NCI-H1694 (cell line): Measurements from ENCODE around the gene EEIG1.

Source experiments
- DNase-seq: peaks from one replicate; lab custom pipeline; 2025; lab: John Stamatoyannopoulos, UW

EEIG1 gene

DNA sequence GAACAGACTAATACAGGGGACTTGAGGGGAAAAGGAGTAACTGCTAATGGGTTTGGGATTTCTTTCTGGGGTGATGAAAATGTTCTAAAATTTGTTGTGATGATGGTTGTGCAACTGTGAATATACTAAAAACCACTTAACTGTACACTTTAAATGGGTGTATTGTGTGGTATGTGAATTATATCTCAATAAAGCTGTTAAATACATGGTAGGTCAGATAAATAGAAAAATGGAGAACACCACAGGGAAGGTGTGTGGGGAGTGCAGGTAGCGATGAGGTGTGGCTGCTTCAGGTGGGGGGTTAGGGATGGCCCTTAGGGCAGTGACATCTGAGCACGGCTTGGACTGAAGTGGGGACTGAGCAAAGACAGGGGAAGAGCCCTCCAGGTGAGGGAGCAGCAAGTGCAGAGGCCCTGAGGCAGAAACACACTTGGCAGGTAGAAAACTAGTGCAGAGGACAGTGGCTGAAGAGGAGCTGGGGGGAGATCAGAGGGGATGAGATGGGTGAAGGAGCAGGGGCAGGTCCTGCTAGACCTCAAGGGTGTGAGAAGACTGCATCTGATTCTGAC, 20.9 kb downstream of the EEIG1 start:
- no peak for DNase-seq

DNA sequence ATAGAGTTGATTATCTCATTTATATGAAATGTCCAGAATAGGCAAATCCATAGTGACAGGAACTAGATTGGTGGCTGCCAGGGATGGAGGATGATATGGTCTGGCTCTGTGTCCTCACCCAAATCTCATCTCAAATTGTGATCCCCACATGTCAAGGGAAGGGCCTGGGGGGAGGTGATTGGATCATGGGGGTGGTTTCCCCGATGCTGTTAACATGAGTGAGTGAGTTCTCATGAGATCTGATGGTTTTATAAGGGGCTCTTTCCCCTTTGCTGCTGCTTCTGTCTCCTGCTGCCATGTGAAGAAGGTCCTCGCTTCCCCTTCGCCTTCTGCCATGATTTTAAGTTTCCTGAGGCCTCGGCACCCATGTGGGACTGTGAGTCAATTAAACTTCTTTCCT, 21.4 kb downstream of the EEIG1 start:
- DNase-seq = no peak

DNA sequence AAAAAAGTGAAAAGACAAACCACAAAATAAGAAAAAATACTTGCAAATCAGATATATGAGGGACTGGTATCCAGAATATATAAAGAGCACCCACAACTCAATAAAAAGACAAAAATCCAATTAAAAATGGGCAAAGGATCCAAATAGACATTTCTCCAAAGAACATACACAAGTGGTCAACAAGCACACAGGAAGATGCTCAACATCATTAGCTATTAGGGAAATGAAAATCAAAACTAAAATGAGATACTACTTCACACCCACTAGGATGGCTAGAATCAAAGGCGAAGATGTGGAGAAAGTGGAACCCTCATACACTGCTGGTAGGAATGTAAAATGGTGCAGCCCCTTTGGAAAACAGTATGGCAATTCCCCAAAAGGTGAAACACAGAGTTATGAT, 22.1 kb downstream of the EEIG1 start:
- no peak for DNase-seq

DNA sequence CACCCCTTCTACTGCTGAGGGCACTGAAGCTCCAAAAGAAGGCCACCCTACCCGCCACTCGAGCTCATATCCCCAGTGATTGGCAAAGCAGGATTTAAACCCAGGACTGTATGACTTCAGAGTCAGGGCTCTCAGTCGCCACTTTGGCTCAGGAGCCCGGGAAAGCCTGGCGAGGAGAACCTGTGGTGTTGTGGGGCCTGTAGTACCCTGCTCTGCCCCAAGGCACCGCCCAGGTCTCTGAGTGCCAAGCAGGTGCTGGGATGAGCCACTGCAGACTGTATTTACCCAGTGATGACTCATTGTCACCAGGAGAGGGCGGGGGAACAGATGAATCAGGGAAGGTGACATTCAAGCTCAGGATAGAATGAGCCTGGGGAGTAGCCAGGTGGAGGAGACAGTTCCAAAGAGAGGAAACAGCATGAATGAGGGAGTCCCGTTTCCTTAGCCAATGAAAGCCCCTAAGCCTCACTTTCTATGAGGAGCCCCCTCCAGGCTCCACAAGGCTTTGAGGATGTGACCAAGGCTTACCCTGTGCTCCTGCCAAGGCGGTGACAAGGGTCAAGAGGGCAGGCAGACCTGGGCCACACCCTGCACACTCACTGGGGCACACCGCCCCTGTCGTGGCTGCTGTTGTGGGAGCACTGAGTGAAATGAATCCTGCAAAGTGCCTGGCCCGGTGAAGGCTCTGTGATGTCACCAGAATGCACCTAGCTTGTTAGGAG, 25.3 kb downstream of the EEIG1 start:
- peak; percentile 58 for DNase-seq

DNA sequence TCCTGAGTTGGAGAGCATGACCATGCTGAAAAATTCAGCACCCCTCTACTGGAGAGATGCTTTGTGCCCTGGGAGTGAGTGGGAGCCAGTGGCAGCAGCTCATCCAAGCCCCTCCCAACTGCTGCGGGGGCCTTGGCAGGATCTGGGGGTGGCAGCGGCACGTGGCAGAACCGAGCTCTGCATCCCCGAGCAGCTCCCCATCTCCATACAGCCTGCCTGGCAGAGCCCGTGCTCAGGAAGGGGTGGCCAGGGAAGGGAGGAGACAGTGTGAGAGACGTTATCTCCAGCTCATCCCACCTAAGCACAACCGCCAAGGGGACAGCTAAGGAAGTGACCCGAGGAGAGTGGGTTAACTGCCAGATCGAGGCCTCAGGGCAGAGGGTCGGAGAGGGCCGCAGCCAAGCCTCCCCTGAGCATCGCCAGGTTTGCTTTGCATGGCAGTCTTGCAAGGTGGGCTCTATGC, 25.9 kb downstream of the EEIG1 start:
- DNase-seq = no peak

DNA sequence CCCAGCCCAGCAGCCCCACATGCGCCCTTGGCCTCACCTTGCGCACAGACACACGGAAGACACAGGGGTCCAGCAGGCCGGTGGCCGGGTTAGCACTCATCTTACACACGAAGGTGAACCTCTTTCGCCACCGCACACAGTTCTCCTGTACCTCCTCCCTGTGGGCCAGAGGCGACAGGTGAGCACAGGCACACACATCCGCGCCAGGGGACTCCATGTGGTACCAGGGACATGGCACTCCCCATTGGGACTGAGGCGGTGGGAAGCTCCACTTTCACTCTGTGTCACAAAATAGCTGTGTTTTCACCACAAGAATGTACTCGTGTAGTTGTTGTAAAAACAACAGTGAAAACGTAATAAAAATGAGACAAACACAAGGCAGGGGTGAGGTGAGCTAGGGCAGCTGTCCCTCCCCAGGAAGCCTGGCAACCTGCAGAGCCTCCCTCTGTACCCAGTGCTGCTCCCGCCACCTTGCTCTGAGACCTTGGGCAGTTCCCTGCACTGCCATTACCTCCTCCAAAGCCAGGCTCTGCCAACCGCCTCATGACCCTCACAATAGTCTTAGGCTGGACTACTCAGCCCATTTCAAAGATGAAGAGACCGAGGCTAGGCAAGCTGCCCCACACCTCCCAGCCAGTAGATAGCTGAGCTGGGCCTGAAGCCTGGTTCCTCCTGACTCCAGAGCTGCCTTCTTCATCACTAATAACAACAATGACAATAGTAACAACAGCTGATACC, 26.9 kb downstream of the EEIG1 start:
- no peak for DNase-seq

DNA sequence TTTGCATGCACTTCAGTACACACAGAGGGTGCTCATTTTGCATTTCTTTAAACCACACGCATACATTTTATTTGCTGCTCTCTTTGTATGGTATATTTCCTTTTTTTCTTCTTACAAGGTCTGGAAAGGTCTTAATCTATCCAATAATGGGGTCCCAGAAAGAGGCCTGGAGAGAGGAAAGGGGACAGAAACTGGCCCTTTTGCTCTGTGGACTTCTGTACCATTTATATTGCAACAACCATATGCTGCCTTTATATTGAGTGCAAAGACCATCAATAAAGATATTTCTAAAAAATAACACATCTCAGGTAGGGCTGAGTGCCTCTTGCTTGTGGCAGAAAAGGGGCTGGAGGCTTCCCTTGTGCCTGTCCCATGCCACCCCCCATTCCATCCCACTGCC, 27.6 kb downstream of the EEIG1 start:
- no peak for DNase-seq

DNA sequence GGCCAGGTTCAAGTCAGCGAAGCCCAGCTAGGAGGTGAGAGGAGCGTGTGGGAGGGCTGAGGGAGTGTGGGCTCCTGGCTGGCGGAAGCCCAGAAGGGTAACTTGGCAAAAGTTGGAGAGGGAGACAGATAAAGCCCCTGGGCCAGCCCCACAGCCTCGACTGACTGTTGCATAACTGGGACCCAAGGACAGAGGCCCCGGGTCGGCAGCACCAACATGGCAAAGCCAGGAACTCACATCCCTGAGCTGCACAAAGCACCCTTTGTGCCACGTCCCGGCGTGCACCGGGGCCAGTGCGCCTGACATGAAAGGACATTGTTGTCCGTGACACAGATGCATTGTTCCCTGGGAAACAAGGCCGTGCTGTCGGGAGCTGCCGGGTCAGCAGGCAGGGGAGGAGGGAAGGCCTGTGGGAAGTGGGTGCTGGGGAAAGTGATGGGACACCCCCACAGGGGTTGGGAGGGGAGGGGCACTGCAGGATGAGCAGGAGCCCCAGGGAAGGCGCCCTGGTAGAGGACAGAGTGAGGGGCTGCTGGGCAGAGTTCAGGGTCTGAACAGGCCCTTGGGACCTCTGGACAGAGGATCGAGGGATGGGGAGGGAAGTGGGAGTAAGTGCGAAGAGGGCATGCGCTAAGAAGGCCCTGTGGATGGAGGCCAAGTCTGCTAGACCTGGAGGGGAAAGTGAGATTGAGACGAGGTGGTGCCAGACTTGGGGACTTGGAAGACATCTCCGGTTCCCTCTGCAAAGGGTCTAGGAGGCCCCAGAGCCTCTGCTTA, 30.1 kb downstream of the EEIG1 start:
- no peak for DNase-seq

DNA sequence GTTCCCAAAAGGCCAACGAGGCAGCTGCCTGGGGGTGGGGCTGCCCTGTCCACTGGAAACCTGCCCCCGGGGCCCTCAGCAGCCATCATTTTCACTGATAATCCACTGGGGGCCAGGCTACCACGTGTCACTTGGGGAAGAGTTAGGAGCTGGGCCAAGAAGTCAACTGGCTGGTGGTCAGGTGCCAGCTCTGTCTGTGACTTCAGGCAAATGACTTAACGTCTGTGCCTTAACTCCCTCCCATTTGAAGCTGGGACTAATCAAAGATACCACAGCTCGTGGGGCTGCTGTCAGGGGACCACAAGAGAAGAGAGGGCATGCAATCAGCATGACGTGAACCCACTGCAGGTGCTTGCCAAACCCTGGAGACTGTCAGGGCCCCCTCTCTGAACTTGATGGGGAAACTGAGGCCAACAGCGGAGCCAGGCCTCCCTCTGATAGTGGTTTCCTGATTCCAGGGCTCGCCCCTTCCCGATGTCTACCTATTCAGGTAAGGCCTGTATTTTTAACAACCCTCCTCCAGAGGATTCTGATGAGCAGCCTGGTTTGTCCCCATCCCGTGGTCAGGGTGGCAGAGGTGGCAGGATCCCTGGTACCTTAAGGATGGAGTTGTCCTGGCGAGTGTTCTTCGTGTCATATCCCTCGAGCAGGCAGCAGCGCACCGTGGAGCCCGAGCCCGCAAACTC, 30.8 kb downstream of the EEIG1 start:
- DNase-seq = no peak

DNA sequence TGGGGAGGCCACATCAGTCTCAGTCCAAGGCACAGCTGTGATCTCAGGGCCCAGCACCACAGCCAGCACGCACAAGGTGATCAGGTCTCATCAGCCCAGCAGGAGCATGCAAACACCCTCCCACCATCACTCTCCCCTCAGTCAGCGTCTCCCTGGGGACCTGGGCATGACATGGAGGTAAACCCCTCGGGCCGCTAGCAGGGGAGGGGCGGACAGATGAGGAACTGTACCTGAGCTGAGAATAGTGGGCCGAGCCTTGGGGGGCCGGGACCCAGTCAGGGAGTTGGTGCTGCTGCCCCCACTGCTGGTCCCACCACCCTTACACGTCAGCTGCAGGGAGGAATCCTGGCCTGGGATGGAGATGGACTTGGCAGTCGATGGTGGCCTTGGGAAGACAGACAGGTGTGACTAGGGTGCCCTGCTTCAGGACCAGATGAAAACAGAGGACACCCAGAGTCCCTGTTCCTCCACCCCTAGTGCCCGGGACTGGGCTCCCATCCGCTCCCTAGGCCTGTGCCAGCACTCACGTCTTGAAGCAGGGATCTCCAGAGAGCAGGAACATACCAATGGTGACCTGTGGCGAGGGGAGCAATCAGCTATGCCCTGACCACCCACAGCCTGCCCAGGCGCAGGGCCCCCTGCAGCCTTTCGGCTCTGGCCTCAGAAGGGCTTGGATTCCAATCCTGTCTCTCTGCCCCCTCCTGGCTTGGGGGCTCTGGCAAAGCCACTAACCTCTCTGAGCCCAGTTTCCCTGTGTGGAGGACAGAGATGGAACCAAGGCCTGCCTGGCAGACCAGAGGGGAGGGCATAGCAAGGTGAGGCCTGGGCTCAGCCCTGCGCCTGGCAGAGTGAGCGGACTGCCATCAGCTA, 32.7 kb downstream of the EEIG1 start:
- DNase-seq = no peak

DNA sequence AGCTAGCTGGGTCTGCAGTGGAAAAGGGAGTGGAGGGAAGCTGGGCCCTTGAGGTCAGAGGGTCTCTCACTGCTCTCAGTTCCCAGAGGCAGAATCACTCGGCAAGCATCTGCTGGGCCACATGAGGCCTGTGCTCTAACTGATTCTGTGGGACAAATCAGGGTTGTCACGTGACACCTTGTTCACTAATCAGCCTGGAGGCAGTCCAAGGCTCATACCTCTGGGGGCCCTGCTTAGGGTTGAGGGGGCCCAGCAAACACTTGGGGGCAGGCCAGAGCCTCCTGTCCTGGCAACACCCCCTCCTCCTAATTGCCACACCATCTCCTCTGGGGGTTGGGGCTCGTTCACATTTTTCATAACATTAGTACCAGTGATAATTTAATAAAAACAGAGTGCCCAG, 34.1 kb downstream of the EEIG1 start:
- DNase-seq = no peak

DNA sequence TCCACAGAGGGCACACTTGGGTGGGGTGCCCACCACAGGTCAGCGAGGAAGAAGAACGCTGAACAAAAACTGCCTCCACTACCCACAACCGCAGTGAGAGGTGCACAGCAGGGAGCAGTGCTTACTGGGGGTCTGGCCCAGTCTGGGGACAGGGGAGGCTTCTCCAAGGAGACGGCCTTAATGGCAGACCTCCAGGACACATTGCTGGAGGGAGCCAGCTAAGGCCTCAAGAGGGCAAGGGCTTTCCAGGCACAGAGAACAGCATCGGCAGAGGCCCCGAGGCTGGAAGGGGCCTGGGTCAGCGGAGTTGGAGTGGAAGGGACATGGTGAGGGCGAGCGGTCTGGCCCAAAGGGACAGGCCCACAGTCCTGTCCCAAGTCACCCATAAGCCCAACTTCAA, 34.8 kb downstream of the EEIG1 start:
- DNase-seq = no peak

DNA sequence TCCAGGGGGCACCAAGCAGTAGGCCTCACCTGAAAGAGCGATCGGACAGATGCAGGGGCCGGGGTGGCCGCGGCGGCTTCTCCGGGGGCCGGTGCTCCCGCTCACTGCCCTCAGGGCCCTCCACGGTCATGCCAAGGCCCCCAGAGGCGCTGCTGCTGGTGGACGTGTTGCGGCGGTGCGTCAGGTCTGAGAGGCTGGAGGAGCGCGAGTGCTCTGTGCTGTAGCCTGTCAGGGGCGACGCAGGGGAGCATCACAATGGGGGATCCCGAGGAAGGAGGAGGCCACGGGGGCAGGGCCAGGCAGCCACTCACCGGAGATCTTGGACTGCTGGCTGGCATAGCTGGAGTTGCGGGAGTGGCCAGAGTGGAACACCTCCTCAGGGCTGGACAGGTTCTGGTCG, 35.5 kb downstream of the EEIG1 start:
- DNase-seq = no peak

DNA sequence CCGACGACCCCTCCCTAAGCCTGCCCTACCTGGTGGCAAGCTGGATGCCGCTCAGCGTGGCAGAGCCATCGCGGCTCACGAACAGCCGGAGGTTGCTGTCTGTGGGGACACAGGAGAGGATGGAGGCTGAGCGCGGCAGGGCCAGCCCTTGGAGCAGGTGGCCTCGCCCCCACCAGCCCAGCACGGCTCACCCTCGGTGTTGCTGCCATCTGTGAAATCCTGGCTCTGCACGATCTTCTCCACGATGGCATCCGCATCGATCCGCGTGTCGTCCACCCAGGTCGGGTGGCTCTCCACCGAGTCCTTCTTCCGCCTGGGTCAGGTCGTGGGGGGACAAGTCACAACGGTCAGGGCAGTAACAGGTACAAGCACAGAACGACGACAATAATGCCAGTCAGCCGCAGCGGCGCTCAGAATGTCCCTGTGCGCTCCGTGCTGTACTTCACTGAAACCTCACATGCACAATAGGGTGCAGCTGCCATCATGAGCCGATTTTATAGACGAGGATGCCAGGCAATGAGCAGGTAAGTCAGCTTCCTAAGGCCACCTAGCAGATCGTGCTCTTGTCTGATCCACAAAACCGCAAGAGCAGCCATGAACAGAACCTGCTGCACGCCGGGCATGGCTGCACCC, 36.1 kb downstream of the EEIG1 start:
- no peak for DNase-seq

DNA sequence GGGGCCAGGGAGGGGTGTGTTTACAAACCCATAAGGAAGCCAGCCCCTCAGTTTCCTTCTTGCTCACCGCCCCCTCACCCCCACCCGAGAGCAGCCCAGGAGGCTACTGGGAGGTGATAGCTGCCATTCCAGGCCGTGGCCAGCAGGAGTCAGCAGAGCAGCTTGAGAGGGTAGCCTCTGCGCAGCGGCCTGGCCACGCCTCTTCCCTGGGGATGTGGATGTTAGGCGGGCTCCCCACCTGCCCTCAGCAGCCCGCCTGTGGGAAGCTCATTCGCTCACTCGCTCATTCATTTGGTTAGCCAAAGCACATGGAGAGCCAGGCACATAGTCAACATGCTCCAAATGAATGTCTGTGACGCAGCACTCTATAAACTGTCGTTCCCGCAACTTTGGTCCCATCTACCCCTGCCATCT, 37.1 kb downstream of the EEIG1 start:
- peak; percentile 81 for DNase-seq

DNA sequence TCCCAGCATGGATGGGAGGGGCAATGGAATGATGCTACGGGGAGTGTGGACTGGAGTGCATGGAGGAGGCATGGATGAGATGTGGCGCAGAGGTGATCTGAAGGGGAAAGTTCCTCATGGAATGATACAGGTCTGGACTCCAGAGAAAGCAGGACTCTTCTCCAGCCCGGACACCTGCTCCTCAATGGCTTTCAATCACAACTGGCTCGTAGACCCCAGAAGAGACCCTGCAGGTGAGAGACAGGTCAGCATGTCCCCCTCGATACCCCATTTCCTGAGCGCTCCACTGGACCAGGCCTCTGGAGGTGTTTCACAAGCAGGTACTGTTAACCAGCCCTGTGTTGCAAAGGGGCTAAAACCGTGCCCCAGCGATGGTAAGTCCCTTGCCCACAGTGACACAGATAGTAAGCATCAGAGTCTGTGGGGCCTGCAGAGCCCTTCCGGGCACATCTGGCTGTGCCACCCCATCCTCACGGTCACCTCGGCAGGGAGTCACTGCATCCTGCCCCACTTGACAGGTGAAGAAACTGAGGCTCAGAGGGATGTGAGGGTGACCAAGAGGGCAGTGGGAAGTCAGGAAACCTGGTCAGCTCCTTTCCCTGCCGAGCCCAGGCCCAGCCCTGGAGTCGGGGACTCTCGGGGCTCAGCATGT, 37.7 kb downstream of the EEIG1 start:
- DNase-seq = no peak

DNA sequence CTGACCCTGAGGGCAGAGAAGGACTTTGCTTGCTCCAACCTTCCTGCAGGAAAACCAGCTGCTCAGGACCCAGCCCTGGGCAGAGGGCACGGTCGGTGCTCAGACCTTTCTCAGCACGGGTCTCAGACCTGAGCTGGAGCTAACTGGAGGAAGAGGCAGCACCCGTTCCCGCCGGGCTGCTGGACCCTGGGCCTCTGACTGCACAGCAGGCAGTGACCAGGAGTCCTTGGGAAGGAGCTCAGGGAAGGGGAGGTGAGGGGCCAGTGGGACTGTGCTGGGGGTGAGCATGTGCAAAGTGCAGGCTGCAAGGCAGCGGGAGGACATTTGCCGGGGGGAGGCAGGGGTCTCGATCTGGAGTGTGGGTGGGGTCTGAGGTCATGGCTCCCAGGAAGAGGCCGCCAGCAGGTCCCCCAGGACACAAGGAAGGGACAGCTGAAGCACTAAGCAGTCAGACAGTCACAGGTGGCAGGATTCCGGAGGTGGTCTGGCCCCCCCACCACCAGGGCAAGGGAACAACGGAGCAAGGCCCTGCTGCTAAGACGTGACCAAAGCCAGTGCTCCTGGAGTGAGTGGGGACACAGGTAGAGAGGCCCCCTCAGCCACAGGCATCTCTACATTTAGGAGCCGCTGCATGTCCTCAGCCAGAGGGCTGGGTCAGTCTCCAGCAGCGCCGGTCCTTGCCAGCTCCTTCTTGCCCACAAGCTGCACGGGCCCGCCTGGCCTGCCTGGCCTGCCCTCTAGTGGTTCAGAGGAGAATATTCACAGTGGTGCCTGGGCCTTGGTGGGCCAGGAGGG, 38.4 kb downstream of the EEIG1 start:
- no peak for DNase-seq

DNA sequence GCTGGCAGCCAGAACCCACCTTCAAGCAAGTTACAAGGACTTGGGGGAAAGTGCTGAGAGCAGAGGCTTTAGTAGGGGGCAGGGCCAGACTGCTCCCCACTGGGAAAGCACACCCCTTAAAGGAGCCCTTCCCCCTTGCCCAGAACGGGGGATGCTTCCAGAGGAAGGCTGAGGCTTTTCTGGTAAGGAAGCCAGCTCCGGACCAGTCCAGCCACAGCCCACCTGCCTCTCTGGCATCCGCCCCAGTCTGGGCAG, 38.9 kb downstream of the EEIG1 start:
- no peak for DNase-seq
